Thoracic aorta (tissue), 2 donors: ENCODE measurements around the gene MAGOHB. TPM values are rescaled to one million over a fixed set of nuclear protein-coding genes. Genes with fewer than 3 reads are reported as not detected.
"Not testable (repeated sequence)": the region's sequence is repeated elsewhere in the genome, so short reads cannot be mapped to it uniquely, and the experiment has no call there.

ENCODE experiments used
- ATAC-seq: fragments of 150-250 bp; one replicate; pipeline ENCODE4 v1.8.0; 2017; ENCODE audit warnings: low read depth; ENCODE audit not compliant: insufficient number of reproducible peaks, low FRiP score
- DNase-seq: peaks from one replicate; pipeline ENCODE4 v3.0.0-alpha.2; 2020; ENCODE audit warnings: low spot score
- H3K27ac ChIP-seq, 2 donors: fragments of 200-600 bp; sonication (generic); 1 replicate in 1 of 2; 2 replicates in 1 of 2; pipeline ENCODE4 v1.5.1; 2016; ENCODE audit warnings: mild to moderate bottlenecking in 2 of 2, moderate library complexity in 2 of 2
- H3K27me3 ChIP-seq: fragments of 200-600 bp; sonication (generic); replicated peaks from 2 replicates; pipeline ENCODE4 v1.6.0; 2016; ENCODE audit warnings: mild to moderate bottlenecking; ENCODE audit not compliant: insufficient read depth
- H3K36me3 ChIP-seq: fragments of 200-600 bp; sonication (generic); one replicate; pipeline ENCODE4 v1.5.1; 2016
- H3K4me1 ChIP-seq, 2 donors: fragments of 200-600 bp; sonication (generic); 1 replicate in 1 of 2; 2 replicates in 1 of 2; pipeline versions ENCODE4 v1.5.1 to v1.6.0; 2016; ENCODE audit warnings: low read depth in 2 of 2, mild to moderate bottlenecking in 1 of 2; ENCODE audit not compliant: control insufficient read depth in 1 of 2
- H3K4me3 ChIP-seq: fragments of 200-600 bp; sonication (generic); 2 replicates; pipeline ENCODE4 v1.5.1; 2016; ENCODE audit warnings: mild to moderate bottlenecking
- H3K9me3 ChIP-seq: fragments of 200-600 bp; sonication (generic); 2 replicates; pipeline ENCODE4 v1.5.1; 2016
- total RNA-seq, 2 donors: library from RNA; depleted of rRNA; stranded (reverse); fragments of >200 nt; gene quantifications; one replicate each; pipeline versions ENCODE4 v1.1.0 to v1.2.3, GENCODE V29; 2016
- TF ChIP-seq, protein P1 (sequence below): fragments of 200-600 bp; sonication (generic); IDR thresholded peaks from one replicate; pipeline ENCODE4 v1.5.1; 2019; ENCODE audit warnings: antibody characterized with exemption

The MAGOHB gene
- total RNA-seq, result 10 to 100 TPM in 1 of 2 donors, 1 to 10 TPM in 1; 8.2 to 25.3 TPM

DNA sequence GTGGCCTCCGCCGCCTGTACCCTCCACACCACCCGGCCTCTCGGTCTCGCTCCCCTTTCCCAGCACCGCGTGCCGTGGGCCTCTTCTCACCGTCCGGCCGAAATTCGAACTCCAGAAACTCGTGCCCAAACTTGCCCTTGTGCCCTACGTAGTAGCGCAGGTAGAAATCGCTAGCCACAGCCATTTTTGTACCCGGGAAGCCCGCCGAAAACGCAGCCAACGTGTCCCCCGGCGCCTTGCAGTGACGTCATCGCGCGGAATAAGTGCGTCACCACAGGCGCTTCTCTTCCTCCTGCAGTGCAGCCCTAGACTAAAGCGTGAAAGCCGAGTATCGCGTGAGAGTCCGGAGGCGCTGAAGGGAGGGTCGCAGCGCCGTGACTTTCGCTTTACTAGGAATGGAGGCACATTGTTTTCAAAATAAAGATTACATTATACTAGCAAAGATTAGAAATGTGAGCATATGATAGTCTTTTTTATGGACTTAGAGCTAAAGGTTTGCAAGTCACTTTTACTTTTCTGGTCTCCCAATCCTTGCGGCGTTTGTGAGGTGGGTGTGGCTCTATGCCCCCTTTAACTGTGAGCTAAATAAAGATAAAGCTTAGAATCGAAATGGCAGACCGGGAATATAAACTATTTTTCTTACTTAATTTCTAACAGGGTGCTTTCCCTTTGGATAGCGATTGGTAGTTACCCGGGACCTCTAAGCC, at the start of gene MAGOHB:
Gene MAGOHB, minus strand, starts transcription at position 261 of the 707 bp plus-strand sequence. Its CDS starts 77 bp downstream, at position 184.
- Histone ChIP-seq H3K27ac (peak within 1 kb of the TSS; percentile 75 to 85), H3K4me1 (peaks cover 7 to 19% of the 10 kb centered on the region in 2 donors), H3K9me3 (no peaks in the 10 kb centered on the region), H3K36me3 (no peaks in the 10 kb centered on the region), H3K4me3 (peak within 1 kb of the TSS; percentile 83), H3K27me3 (no peaks in the 10 kb centered on the region)
- ATAC-seq, result peak; percentile 98
- DNase-seq, result peak; percentile 88
- TF ChIP-seq, protein P1, sequence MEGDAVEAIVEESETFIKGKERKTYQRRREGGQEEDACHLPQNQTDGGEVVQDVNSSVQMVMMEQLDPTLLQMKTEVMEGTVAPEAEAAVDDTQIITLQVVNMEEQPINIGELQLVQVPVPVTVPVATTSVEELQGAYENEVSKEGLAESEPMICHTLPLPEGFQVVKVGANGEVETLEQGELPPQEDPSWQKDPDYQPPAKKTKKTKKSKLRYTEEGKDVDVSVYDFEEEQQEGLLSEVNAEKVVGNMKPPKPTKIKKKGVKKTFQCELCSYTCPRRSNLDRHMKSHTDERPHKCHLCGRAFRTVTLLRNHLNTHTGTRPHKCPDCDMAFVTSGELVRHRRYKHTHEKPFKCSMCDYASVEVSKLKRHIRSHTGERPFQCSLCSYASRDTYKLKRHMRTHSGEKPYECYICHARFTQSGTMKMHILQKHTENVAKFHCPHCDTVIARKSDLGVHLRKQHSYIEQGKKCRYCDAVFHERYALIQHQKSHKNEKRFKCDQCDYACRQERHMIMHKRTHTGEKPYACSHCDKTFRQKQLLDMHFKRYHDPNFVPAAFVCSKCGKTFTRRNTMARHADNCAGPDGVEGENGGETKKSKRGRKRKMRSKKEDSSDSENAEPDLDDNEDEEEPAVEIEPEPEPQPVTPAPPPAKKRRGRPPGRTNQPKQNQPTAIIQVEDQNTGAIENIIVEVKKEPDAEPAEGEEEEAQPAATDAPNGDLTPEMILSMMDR, result no peak

DNA sequence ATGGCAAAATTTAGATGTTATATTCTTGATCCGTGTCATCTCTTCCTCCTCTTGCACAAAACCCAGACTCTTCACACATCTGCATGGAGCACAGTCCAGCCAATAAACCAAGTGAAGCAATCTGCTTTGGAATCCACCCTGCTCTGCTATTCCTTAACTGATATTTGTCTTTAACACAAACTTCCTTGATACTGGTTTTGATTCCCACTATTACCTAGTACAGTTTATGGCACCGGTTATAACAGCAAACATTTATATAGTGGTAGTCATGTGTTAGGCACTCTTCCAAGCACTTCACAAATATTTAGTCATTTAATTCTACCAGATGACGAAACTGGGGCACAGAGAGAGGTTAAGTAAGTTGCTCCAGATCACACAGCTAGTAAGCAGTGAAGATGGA, 47.9 kb upstream of the MAGOHB start:
- H3K9me3 ChIP-seq, result no peaks in the 10 kb centered on the region
- no peak overlapping the region for H3K4me3 ChIP-seq
- no peak overlapping the region for H3K27ac ChIP-seq
- no peak for ATAC-seq
- no peak for DNase-seq
- H3K36me3 ChIP-seq, result no peaks in the 10 kb centered on the region
- TF ChIP-seq, protein P1, result no peak
- no peaks in the 10 kb centered on the region for H3K4me1 ChIP-seq
- no peaks in the 10 kb centered on the region for H3K27me3 ChIP-seq

DNA sequence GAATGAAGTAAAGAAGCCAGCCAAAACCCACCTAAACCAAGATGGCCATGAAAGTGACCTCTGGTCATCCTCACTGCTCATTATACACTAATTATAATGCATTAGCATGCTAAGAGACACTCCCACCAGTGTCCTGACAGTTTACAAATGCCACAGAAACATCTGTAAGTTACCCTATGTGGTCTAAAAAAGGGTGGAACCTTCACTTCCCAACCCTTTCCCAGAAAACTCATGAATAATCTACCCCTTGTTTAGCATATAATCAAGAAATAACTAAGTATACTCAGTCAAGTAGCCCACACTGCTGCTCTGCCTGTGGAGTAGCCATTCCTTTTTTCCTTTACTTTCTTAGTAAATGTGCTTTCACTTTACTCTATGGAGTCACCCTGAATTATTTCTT, 40.6 kb upstream of the MAGOHB start:
- Histone ChIP-seq H3K27ac (no peak overlapping the region), H3K27me3 (no peaks in the 10 kb centered on the region), H3K4me3 (no peak overlapping the region), H3K9me3 (no peaks in the 10 kb centered on the region), H3K4me1 (no peaks in the 10 kb centered on the region), H3K36me3 (no peaks in the 10 kb centered on the region)
- ATAC-seq (no peak), DNase-seq (no peak)
- TF ChIP-seq, protein P1, result no peak

DNA sequence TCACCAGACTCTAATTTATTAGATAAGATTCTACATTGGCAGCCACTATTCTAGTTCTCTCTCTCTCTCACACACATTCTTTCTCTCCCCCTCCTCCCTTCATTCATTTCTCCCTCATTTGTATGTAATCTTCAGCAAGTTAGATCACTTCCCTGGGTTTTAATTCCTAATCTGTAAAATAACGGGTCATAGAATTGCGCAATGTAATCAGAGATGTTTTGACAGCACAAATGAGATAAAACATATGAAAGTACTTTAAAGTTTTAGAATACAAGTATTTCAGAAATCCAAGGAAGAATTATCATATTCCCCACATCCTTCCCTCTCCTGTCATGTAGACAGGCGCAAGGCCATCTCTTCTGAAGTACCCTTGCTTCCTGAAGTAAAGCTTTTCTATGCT, 38.8 kb upstream of the MAGOHB start:
- H3K4me1 ChIP-seq, result no peaks in the 10 kb centered on the region
- TF ChIP-seq, protein P1, result no peak
- H3K27ac ChIP-seq, result no peak overlapping the region
- no peak for DNase-seq
- H3K36me3 ChIP-seq, result no peaks in the 10 kb centered on the region
- H3K27me3 ChIP-seq, result no peaks in the 10 kb centered on the region
- no peaks in the 10 kb centered on the region for H3K9me3 ChIP-seq
- no peak overlapping the region for H3K4me3 ChIP-seq
- ATAC-seq, result no peak

DNA sequence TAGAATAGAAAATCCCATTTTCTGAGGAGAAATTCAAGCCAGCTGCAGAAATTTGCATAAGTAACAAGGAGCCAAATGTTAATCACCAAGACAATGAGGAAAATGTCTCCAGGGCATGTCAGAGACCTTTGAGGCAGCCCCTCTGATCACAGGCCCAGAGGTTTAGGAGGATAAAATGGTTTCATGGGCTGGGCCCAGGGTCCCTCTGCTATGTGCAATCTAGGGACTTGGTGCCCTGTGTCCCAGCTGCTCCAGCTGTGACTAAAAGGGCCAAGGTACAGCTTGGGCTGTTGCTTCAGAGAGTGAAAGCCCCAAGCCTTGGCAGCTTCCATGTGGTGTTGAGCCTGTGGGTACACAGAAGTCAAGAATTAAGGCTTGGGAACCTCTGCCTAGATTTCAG, 33.2 kb upstream of the MAGOHB start:
- not testable (repeated sequence) for H3K27me3 ChIP-seq, H3K36me3 ChIP-seq, H3K27ac ChIP-seq, H3K4me1 ChIP-seq, H3K9me3 ChIP-seq, H3K4me3 ChIP-seq, DNase-seq, ATAC-seq

DNA sequence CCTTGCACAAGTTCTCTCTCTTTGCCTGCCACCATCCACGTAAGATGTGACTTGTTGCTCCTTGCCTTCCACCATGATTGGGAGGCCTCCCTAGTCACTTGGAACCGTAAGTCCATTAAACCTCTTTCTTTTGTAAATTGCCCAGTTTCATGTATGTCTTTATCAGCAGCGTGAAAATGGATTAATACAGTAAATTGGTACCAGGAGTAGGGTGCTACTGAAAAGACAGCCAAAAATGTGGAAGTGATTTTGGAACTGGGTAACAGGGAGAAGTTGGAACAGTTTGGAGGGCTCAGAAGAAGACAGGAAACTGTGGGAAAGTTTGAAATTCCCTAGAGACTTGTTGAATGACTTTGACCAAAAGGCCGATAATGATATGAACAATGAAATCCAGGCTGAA, 32.5 kb upstream of the MAGOHB start:
- H3K27ac ChIP-seq, result no peak overlapping the region
- no peak for DNase-seq
- peaks cover 5% of the 10 kb centered on the region for H3K9me3 ChIP-seq
- TF ChIP-seq, protein P1, result no peak
- no peaks in the 10 kb centered on the region for H3K4me1 ChIP-seq
- H3K27me3 ChIP-seq, result no peaks in the 10 kb centered on the region
- no peak for ATAC-seq
- no peak overlapping the region for H3K4me3 ChIP-seq
- H3K36me3 ChIP-seq, result no peaks in the 10 kb centered on the region
